Activated CD4-positive, alpha-beta T cell treated with anti-CD3 and anti-CD28 coated beads for 24 hours (primary cell): ENCODE measurements around the gene DAPL1.

ENCODE experiments used
- DNase-seq, 2 donors: peaks; one replicate each; pipeline ENCODE4 v3.0.0-alpha.2; 2020; ENCODE audit warnings: low read depth in 2 of 2

The DAPL1 gene

DNA sequence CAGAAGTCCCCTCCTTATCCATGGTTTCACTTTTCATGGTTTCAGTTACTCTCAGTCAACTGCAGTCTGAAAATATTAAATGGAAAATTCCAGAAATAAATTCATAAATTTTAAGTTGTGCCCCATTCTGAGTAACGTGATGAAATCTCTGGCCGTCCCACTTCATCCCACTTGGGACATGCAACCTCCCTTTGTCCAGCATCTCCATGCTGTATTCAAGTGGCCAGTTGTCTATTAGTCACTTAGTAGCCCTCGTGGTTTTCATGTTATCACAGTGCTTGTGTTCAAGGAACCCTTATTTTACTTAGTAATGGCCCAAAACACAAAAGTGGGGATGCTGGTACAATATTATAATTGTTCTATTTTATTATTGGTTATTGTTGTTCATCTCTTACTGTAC lies 18.0 kb upstream of the DAPL1 start:
- DNase-seq: no peak

DNA sequence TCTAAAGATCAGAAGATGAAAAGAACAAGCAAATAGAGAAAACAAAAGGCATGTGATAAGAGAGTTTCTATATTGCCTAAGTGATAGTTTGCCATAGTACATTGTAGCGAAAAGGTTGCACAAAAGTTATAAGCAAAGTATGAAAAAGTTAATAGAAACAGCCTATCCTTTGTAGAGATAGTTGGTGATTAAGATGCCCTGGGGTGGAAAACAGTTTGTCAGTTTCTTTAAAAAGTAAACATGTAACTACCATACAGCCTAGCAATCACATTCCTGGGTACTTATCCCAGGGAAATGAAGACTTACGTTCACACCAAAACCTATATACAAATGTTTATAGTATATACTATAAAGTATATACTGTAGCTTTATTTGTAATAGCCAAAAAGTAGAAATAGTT lies 16.9 kb upstream of the DAPL1 start:
- DNase-seq: no peak

DNA sequence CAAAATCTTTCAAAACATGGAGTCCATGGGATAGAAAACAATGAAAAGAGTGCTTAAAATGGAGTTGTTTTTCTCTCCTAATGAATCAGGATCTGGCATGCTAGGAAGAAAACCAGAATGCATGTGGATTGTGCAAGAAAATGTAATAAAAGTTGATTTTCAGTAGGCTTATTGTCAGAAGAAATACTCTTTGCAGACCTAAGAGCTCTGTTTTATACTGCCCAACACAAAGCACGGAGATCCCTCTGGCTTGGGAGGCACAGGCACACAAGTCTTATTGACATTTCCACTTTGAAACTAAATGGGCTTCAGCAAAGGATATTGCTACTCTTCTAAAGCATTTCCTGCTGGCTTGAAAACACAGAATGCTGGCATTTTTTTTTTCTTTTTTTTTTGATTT lies 15.5 kb upstream of the DAPL1 start:
- DNase-seq: no peak

DNA sequence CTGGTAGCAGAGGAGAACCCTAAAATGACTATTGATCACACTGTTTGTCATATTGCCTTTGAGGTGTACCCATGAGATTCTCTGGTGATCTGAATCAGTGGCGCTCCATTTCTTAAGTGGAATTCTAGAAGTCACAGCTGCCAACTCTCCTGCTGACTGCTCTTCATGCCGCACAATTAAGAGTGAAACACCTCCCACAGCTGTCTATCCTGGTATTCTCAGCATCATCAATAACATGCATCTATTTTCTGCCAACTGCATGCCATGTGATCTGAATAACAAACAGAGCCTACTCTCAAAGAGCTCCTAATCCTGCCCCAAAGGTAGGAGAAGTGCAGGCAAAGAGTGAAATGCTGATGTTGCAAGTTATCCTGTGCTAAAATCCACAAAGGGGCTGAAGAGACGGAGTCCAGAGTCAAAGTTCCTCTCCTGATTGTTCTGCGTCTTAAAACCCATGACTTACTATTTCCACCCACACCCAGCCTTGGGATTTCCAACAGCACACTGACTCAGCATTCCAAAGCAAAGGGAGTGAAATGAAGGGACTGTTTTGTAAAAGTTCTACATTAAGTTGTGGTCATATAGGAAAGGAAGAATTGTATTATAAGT lies 13.7 kb upstream of the DAPL1 start:
- DNase-seq: no peak

DNA sequence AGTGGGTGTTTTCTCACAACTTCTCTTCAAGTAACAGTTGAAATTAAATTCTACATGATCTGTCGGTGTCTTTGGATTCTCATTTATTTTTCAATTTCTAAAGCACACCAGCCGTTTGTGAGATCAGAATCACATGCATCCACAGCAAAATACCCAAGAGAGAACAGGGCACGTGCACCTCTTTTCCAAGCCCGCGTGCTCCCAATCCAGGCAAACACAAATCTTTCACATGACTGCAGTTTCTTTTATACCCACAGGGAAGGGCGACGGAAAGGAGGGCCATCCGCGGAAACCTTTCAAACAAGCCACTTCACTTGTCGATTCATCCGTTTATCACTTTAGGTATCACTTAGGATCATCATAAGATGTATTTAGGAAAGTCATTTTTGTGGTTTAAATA lies 13.0 kb upstream of the DAPL1 start:
- DNase-seq: no peak

DNA sequence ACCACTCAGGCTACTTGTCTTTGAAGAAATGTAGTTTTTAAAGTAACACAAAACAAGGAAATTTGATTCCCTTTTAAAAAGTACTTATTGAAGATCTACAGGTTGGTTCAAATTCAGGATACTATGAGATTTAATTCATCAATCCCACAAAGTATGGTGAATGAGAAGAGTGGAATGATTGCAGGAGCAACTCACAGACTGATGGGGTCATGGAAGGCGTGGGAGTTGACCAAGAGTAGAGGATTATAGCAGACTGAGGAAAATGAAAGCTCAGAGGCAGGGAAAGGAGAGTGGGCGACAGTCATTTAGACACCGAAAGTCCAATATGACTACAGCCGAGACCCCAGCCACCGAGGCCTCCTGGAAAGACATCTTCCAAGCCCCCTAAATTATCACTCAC lies 12.5 kb upstream of the DAPL1 start:
- no peak for DNase-seq

DNA sequence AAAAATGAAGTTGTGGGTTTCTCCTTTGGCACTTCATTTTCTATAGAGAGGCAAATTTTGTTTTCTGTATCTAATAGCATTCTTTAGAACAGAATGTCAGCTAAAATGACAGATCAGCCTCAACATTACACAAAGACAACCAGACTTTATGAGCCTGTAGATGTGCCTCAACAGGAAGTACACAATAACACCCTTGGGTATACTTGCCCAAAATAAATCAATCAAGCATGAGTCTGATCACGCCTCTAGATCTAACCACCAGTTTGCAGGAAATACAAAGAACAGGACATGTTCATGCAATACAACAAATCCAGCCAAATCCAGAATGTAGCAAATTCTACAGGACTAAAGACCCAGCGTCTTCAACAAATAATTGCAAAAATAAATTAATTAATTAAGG lies 11.2 kb upstream of the DAPL1 start:
- DNase-seq: no peak

DNA sequence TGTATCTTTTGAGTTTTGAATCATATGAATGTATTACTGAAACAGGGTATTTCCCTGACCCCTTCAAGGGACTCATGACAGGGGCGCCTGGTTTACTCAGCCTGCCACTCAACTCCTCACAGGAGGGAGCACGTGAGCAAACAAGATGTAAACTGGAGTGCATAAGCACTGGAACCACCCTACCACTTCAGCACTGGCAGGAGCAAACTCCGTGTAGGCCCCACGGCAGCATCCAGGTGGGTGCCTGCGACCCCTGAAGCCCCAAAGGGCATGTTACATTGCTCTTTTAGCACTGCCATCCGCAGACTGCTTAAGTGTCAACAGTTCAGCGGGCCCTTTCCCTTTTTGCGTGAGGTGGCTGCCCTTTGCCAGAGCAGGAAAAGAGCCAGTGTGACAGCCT lies 8.2 kb upstream of the DAPL1 start:
- no peak for DNase-seq

DNA sequence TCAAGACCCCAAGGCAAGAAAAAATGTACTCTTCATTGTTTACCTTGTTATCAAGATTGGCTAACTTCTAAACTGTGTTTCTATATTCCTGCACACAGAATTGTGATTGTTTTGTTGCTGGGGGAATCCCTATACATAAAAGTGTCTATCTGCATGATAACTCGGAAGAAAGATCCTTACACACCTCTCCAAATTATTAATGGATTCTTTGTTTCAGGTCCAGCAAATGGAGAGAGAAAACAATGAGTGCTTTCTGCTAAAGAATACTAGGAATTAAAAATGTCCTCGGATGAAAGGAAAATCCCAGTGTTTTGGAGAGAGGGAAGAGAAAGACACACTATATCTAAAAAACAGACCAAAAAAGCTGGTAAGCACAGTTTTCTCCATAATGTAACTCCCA lies 6.2 kb upstream of the DAPL1 start:
- no peak for DNase-seq

DNA sequence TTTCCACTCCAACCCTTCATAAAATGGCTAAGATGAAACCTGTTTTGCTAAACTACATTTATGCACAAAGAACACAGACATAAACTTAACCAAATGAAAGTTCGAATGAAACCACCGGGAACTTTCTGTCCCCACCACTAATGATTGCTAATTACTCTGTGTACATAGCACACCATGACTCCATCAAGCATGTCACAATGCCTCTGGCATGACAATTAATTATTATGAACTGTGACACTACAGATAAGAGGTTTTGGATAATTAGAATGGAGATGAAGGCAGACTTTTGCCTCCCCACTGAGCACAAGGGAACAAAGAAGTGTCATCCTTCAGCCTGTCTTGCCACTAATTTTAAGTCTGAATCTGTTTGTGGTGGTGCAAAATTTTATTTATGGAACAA lies 1.5 kb downstream of the DAPL1 start:
- no peak for DNase-seq

DNA sequence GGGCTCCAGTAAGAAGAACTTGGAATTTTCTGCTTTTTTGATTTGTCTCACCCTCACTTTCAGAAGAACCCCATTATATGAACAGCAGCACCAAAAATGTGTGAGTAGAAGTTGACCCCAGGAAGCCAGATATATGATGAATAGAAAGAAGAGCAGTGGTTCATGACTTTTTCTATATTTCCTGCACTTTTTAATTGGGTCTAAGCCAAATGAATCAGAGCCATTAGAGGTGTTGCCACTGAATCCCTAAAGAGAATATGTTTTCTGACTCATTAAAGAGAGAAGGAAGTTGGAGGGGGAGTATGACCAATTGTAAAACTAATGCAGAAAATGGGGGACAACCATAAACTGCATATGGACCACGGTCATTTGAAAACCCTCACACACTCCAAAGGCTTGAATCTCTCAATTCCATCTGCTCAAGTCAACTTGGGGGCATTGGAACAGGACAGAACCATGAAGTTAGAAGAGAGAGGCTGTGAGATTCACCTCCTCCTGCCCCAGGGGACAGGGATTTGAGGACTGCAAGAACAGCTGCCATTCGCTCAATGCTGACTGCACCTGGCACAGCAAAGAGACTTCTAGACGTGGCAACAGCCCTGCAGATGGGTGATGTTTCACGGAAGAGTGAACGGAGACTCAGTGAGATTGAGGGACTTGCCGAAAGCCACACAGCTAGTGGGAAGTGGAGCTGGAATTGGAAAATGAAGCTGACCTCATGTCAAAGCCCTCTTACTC lies 3.0 kb downstream of the DAPL1 start:
- no peak for DNase-seq

DNA sequence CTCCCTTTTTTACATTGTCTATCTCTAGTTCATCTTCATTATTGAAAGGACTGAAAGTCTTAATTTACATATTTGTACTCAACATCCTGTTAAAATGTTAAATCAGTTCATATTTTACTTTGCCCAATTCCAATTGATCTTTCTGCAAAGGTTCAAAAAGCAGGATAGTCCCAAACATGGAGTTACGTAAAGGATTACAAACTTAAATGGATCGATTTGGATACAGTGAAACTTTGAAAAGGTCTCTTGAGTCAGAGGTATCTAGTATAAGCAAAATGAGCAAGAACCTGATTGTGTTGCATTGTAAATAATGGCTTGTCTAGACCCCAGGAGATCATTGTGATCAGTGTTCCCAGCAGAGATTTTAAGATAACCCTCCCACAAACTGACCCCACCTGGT lies 4.1 kb downstream of the DAPL1 start:
- DNase-seq: no peak

DNA sequence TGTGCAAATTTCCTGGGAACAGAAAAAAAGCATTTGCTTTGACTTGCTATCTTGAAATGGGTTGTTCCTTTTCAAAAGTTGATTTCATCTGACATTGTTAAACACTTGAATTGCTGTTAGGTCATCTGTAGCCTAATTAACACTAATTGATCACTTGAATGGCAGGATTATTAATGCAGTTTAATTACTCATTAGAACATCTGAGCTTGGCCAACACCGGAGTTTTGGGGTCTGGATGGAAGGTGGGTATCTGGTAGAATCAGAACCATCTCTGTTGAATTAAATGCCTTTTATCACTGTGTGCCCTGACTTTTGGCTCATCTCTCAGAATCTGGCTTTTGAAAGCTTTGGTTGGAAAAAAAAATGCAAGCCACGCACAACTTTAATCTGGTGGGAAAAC lies 8.4 kb downstream of the DAPL1 start:
- no peak for DNase-seq

DNA sequence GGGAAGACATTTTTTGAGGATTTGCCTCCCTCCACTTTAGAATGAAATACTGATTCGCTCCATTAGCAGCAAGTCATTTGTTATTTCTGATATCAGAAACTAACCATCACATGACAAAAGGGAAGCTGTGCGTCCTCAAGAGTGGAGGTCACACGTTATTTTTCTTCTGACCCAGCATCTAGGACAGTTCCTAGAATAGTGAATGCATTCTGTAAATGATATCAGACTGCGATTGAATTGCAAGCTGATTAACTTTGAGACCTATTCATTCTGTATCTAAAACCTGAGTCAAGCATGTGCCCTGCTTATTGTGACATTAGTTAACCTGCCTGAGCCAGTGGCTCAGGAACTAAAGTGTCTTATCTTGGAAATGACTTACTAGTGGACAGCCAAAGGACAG lies 10.1 kb downstream of the DAPL1 start:
- no peak for DNase-seq

DNA sequence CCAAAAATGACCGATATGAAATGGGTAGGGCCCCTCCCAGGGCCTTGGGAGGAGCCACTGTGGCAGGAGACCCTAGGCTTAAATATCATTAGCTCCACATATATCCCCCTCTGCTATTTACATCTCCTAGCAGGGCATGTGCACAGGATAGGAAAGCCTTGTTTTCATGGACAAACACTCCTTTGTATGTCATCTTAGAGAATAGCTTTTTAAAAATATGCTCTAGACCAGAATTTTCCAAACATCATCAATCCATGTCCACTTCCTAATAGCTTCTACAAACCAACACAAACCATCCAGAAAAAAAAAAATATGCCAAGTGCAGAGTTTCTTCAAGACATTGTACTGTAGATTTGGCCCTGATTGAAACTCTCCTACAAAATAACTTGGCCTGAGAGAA lies 10.8 kb downstream of the DAPL1 start:
- DNase-seq: no peak

DNA sequence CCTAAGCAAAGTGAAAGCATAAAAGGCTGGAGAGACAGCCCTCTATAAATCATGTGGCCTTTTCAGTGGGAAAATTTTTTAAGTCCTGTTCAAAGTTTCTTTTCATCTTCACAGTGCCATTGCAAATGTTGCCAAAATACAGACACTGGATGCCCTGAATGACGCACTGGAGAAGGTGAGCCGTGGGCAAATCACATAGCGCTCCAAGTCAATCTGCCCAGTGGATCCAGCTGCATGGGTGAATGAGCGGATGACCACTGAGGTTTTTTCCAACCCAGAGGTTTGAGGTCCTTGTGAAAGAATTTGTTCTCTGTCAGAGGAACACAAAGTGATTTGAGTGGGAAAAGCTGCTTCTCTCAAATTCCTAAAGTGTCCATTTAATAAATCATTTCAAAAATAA lies 11.8 kb downstream of the DAPL1 start:
- DNase-seq: no peak

DNA sequence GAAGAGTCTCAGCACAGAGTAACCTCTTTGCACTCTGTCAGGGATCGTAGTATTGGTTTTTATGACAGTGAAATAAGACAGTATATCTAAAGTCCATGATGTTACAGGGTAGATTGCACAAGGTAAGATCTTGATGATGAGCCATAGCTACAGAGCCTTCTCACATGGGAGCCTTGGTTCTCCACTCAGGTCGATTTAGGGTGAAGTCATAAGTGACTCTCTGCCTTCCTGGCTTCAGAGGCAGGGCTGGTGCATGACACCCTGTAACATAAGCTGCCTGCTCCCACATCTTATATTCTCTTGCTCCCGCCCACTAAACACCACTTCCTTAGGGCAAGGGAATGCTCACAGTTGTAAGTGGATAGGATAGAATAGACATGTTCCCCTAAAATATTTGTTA lies 13.3 kb downstream of the DAPL1 start:
- DNase-seq: no peak

DNA sequence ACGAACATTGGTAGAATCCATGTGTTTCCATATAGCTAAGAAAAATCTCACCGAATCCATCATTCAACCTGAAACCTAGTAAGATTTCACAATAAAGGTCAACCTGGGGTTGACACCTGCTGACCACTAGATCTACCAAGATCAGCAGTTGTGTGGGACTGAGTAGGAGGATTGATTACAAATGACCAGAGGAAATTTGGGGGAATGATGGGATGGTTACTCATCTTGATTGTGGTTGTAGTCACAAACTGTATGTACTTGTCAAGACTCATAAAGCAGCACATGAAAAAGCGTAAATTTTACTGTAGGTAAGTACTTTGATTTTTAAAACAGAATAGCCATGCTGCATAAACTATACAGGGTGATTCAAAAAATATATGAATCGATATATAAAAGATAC lies 14.7 kb downstream of the DAPL1 start:
- DNase-seq: no peak

DNA sequence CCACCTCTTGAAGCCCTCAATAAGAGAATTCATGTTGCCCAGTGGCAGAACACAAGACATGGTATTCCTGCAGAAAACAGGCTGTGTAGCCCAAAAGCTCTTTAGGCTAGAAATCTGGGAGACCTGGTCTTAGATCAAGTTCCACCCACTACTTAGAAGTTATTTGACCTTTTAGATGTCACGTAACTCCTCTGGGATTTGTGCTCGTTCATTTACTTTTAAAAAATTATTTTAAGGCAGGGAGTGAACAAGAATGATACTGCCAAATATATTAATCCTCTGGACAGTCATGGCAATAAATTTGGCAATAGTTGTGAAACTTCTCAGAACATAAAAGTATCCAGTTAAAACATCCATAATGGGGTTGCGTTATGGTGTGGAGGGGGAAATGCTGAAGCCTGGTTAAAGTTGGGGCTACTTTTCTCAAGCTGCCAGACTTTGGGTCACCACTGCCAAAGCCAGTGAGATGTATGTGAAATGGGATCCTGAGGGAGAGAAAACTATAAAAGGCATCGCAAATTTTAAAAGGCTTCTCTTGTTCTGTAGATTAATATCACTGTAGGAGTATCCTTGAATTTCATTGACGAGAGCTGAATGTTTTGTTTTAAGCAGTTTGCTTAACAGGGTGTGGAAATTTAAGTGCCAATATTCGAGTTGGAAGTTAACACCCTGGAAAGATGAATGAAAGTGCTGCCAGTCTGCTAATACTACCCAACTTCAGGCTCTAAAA lies 15.8 kb downstream of the DAPL1 start:
- no peak for DNase-seq

DNA sequence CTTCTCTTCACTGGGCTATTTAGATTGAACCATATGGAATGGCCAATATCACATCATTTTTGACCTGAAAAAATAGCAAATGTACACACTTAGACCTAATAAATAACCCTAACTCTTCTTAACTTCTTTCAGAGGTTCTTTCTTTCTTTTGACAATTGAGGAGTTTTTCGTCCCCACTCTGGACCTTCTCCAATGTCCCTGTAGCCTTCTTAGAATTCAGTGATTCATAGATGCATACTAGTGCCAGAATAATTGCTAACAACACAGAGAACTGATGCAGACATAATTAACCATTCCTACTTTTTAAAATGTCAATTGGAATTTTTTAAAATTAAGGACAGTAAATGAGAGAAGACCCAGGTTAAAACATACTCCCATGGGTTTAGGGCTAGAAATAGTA lies 20.0 kb downstream of the DAPL1 start:
- DNase-seq: no peak

DNA sequence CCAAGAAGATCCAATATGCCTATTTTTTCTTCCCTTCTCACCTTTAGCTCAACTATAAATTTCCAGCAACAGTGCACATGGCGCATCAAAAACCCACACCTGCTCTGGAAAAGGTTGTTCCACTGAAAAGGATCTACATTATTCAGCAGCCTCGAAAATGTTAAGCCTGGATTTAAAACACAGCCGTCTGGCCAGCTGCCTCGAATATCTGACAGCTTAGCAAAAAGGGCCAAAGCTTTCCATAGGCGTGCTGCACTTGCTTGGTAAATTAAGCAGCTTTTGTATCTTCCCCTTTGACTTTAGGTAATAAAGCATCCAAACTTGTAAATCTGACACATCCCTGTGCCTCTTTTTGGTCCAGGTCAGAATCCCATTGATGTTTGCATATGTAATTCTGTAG lies 20.5 kb downstream of the DAPL1 start:
- no peak for DNase-seq

DNA sequence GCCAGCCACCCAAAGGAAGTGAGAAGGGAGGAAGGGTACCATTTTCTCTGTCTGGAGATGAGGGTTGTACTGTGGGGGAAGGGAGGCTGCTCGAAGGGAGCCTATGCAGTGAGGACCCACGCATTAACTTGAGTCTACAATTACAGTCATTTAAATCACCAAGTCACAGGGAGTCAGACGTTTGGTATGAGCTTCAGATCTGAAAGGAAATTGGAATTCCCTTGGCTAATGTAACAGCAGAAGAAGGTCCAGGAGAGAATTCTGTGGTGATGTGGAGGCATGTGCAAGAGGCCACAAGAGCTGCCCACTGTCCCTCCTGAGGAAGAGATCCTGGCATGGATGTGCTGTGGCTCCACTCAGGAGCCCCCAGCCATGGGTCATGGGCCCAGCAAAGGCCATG lies 22.5 kb downstream of the DAPL1 start:
- DNase-seq: no peak

DNA sequence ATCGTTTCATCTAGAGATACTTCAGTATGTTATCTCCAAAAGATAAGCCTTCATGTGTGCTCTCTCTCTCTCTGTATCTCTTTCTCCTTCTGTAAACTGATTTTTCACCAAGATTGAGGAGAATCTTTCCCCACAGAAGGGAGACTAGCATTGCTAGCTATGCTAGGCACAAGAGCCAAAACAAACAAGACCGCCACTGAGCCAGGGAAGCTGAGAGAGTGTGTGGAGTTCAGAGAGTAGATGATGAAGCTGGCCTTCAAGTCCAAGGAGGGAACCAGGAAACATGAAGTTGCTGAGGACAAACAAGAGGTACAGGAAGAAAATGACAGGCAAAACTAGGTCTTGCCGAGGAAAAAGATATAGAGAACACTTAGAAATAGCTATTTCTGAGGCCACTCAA lies 23.4 kb downstream of the DAPL1 start:
- no peak for DNase-seq
